Stimulated activated CD4-positive, alpha-beta T cell treated with anti-CD3 and anti-CD28 coated beads, TNF-alpha, amount 100 ng/mL, for 1 hour (primary cell): ENCODE data around the gene L1TD1.
"Not testable (repeated sequence)": the region's sequence is repeated elsewhere in the genome, so short reads cannot be mapped to it uniquely, and the experiment has no call there.

Source experiments
- DNase-seq, 3 donors: peaks; one replicate each; pipeline ENCODE4 v3.0.0-alpha.2; 2020; ENCODE audit warnings: low read depth in 3 of 3, low spot score in 1 of 3

Gene L1TD1

DNA sequence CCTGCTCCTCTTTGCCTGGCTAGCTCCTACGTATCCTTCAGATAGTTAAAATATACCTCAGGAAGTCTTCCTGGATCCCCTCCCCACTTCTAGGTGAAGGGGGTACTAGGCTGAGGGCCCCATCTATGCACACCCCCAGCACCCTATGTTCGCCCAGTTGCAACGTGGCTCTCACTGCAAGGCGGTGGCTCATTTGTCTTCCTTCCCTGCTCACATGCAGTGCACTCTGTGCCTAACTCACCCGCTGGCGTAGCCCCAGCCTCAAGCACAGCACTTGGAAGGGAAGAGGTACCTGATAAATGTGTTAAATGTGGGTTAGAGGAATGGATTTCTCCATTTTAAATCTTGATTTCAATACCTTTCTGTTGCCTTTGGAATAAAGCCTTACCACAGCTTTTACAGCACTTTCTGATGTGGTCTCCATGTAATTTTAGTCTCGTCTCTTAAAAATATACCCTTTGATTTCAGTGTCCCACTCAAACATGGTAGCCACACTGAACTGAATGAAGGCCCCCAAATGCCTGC lies 39.3 kb downstream of the L1TD1 start:
- no peak for DNase-seq

DNA sequence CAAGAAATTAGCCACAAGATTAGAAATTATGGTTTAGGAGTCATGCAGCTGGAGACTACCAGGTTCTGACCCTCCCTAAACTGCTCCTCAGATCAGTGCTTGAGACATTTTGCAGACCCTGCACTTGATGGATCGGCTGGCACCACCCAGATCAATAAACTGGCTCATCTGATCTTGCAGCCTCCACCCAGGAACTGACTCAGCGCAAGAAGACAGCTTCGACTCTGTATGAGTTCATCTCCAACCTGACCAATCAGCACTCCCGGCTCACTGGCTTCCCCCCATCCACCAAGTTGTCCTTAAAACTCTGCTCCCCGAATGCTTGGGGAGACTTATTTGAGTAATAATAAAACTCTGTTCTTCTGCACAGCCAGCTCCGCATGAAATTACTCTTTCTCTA lies 40.0 kb downstream of the L1TD1 start:
- no peak for DNase-seq

DNA sequence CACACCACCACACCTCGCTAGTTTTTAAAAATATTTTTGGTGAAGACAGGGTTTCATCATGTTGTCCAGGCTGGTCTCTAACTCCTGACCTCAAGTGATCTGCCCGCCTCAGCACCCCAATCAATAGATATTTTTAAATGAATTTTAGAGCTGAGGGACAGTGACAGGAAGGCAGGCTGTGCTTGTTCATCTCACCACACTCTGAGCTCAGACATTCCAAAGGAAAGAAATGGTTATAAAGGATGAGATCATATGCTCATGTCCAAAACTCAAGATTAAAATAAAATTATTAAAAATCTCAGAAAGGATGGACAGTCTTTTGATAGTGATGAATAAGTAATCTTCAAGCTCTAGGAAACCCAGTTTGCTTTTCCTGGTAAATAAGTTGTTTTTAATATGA lies 40.9 kb downstream of the L1TD1 start:
- no peak for DNase-seq

DNA sequence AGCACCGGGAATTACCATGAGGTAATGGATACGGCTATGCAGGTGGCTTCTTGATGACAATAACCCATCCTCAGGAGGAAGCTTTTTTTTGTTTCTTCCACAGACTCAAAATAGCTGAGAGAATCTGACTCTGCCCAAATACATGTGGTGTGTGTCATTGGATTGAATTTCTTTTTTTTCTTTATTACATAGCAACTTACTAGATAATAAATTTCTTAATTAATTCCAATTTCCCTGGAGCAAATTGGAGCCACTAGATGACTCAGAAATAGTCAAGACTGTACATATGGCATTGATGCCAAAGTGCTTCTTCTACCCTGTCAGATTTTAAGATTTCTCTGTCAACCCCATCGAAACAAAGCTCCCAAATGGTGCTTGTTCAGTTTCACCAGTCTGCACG lies 42.7 kb downstream of the L1TD1 start:
- DNase-seq, result no peak

- no peak for DNase-seq
Measured at GRCh38 chr1:62237950-62238374, 43.3 kb downstream of the L1TD1 start.

- no peak for DNase-seq
Measured at GRCh38 chr1:62238507-62238906, 43.9 kb downstream of the L1TD1 start.

- not testable (repeated sequence) for DNase-seq
Measured at GRCh38 chr1:62239652-62240403, 45.2 kb downstream of the L1TD1 start.

GRCh38 chr1:62240651-62241370 lies 46.2 kb downstream of the L1TD1 start:
- DNase-seq, result no peak

DNA sequence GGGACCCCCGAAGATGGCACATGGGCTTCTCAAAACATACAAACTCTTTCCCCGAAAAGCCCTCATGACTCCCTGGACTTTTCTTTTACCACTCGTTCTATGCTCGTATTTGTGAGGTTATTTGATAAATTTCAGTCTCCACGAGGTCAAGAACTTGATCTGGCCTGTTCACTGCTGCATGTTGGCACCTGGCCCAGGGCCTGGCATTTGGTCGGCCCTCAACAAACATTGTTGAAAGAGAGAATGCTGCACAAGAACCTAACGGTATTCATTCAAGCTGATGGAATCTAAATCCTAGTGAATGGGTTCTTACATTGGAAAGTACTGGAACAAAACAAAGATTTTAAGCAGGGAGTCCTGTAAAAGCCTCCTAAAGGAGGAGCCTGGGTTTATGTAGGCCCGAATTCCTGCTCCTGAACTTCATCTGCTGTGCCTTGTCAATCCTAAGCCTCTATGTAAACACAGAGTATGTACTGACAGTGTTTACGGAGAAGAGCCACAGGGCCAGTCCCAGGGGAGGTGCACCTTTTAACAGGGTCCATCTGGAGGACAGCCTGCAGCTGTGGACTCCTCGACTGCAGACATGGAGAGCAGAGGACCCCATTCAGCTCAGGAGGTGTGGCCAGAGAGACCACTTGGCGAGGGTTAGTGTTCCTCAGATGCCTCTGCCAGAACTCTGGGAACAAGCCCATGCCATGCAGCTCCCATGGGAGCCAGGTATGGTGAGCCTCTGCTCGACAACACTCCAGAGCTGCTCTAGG lies 46.9 kb downstream of the L1TD1 start:
- DNase-seq, result no peak

DNA sequence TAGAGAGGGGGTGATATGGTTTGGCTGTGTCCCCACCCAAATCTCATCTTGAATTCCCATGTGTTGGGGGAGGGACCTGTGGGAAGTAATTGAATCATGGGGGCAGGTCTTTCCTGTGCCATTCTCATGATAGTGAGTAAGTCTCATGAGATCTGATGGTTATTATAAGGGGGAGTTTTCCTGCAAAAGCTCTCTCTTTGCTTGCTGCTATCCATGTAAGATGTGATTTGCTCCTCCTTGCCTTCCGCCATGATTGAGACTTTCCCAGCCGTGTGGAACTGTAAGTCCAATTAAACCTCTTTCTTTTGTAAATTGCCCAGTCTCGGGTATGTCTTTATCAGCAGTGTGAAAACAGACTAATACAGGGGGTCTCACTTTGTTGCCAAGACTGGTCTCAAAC lies 49.7 kb downstream of the L1TD1 start:
- not testable (repeated sequence) for DNase-seq

DNA sequence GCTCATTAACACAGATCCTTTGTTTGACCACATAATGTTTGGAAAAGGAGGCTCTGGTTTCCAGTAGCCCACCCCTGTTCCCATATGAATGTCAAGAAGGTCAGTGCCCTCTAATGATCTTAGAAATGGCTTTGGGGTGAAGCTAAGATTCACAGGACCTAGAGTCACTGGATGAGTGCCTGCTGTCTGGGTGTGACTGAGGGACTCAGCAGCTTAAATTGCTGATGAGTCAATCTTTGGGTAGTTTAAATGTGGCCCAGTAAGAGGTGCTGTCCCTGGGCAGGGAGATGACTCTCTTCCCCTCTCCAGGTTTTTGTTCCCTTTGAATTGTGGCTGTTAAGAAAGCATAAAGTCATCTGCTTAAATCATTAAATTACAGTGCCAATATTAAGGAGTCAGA lies 50.6 kb downstream of the L1TD1 start:
- no peak for DNase-seq

- no peak for DNase-seq
Measured at GRCh38 chr1:62247391-62248168, 52.9 kb downstream of the L1TD1 start.

GRCh38 chr1:62250126-62250726 lies 55.6 kb downstream of the L1TD1 start:
- no peak for DNase-seq

GRCh38 chr1:62259551-62259950 lies 64.9 kb downstream of the L1TD1 start:
- DNase-seq, result no peak

DNA sequence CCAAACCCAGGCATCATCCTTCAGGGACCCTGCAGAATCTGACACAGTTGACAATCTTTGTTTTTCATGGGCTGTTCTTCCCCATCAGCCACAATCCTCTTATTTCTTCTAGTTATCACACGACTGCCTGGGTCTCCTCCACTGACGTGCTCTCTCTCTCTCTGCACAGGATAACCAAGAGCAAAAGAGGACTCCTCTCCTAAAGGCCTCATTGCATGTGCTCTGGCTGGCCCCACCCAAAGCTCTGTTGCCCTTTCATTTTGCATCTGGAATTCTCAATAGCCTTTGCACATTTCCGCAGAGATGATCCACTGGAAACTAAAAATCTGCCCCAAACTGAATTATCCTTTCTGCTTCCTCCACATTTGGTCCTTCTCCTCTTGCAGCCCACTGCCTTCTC lies 66.0 kb downstream of the L1TD1 start:
- DNase-seq, result no peak
